Mesothelial cell of epicardium (in vitro differentiated cells): ENCODE measurements around the gene FANCB. TPM values are rescaled to one million over a fixed set of nuclear protein-coding genes. Genes with fewer than 3 reads are reported as not detected.

ENCODE experiments used
- DNase-seq, 2 experiments: peaks; one replicate each; pipeline ENCODE4 v3.0.0; 2021; ENCODE audit warnings: low spot score in 2 of 2; ENCODE audit not compliant: unreplicated experiment in 2 of 2
- H3K27ac Mint-ChIP-seq: 2 replicates; pipeline ENCODE4 v1.8.0; 2021; ENCODE audit warnings: mixed read lengths
- H3K27me3 Mint-ChIP-seq: 2 replicates; pipeline ENCODE4 v1.8.0; 2021; ENCODE audit warnings: low read depth, mixed read lengths
- H3K36me3 Mint-ChIP-seq: 2 replicates; pipeline ENCODE4 v1.8.0; 2021; ENCODE audit warnings: mixed read lengths
- H3K4me1 Mint-ChIP-seq: 2 replicates; pipeline ENCODE4 v1.8.0; 2021; ENCODE audit warnings: mixed read lengths
- H3K4me3 Mint-ChIP-seq: 2 replicates; pipeline ENCODE4 v1.8.0; 2021; ENCODE audit warnings: mild to moderate bottlenecking, moderate library complexity, mixed read lengths
- H3K9me3 Mint-ChIP-seq: 2 replicates; pipeline ENCODE4 v1.8.0; 2021; ENCODE audit warnings: mixed read lengths
- CTCF ChIP-seq: fragments of 200-600 bp; sonication (generic); IDR thresholded peaks from one replicate; pipeline ENCODE4 v1.5.0; 2021; ENCODE audit warnings: antibody characterized with exemption; ENCODE audit not compliant: unreplicated experiment
- total RNA-seq: library from RNA; stranded (reverse); gene quantifications from 3 replicates; pipeline ENCODE4 v1.2.1, GENCODE V29; 2021

The FANCB gene
- total RNA-seq, 1 donor from 2014 or later = 6.2 TPM

- H3K36me3 Mint-ChIP-seq = peaks cover 14% of the 10 kb centered on the region
- H3K9me3 Mint-ChIP-seq = peaks cover 20% of the 10 kb centered on the region
- no peaks in the 10 kb centered on the region for H3K4me1 Mint-ChIP-seq
- no peak for TF ChIP-seq CTCF
- no peak overlapping the region for H3K4me3 Mint-ChIP-seq
- no peak for DNase-seq
- no peaks in the 10 kb centered on the region for H3K27me3 Mint-ChIP-seq
- H3K27ac Mint-ChIP-seq = no peak overlapping the region
Observed at GRCh38 chrX:14896273-14896672, 23.4 kb upstream of the FANCB start.

- Mint-ChIP-seq H3K36me3 (peaks cover 6% of the 10 kb centered on the region), H3K4me1 (no peaks in the 10 kb centered on the region), H3K9me3 (peaks cover 43% of the 10 kb centered on the region), H3K27ac (no peak overlapping the region), H3K27me3 (no peaks in the 10 kb centered on the region), H3K4me3 (no peak overlapping the region)
- no peak for DNase-seq
- TF ChIP-seq CTCF = no peak
Observed at GRCh38 chrX:14886252-14886651, 13.4 kb upstream of the FANCB start.

- Mint-ChIP-seq H3K27me3 (no peaks in the 10 kb centered on the region), H3K4me1 (no peaks in the 10 kb centered on the region), H3K9me3 (peaks cover 48% of the 10 kb centered on the region), H3K27ac (no peak overlapping the region), H3K36me3 (peaks cover 6% of the 10 kb centered on the region), H3K4me3 (no peak overlapping the region)
- no peak for TF ChIP-seq CTCF
- no peak for DNase-seq
Observed at GRCh38 chrX:14884714-14885113, 11.8 kb upstream of the FANCB start.

GRCh38 chrX:14883826-14884225 lies 11.0 kb upstream of the FANCB start:
- no peak for TF ChIP-seq CTCF
- Mint-ChIP-seq H3K36me3 (peaks cover 6% of the 10 kb centered on the region), H3K27me3 (no peaks in the 10 kb centered on the region), H3K27ac (no peak overlapping the region), H3K4me1 (no peaks in the 10 kb centered on the region), H3K4me3 (no peak overlapping the region), H3K9me3 (peaks cover 53% of the 10 kb centered on the region)
- DNase-seq = no peak

GRCh38 chrX:14875624-14876023 lies 2.8 kb upstream of the FANCB start:
- H3K9me3 Mint-ChIP-seq = peaks cover 29% of the 10 kb centered on the region
- no peak overlapping the region for H3K4me3 Mint-ChIP-seq
- H3K27ac Mint-ChIP-seq = no peak overlapping the region

More at GRCh38 chrX:14875624-14876023, 2.8 kb upstream of the FANCB start:
- DNase-seq = no peak
- H3K36me3 Mint-ChIP-seq = peaks cover 8% of the 10 kb centered on the region
- H3K27me3 Mint-ChIP-seq = no peaks in the 10 kb centered on the region
- no peak for TF ChIP-seq CTCF
- H3K4me1 Mint-ChIP-seq = peaks cover 3% of the 10 kb centered on the region
